ENCODE data around the gene SLC35F4.

GRCh38 chr14:57753821-57754220 lies 112.1 kb downstream of the SLC35F4 start:
- TF ChIP-seq CTCF (IDR thresholded peaks at IDR 0.05) (no peak), EZH2 (IDR thresholded peaks at IDR 0.05; ENCODE audit: borderline replicate concordance, insufficient read depth, low read depth, low read length, poor library complexity, severe bottlenecking) (no peak)
